Endothelial cell of umbilical vein (primary cell): Measurements from ENCODE around the gene HUNK. TPM values are rescaled to one million over a fixed set of nuclear protein-coding genes. Genes with fewer than 3 reads are reported as not detected.

ENCODE experiments used
- BruUV-seq: library from RNA; stranded (reverse); fragments of 400-500 nt; replicated peaks from 2 replicates; lab custom pipeline; 2021; lab: Mats Ljungman, UMichigan
- CTCF ChIA-PET: fragments of 300-600, 350-600 bp; sonication (Branson Sonifier 250); formaldehyde crosslinking; loops from one replicate; lab custom pipeline; 2021; ENCODE audit warnings: antibody characterized with exemption, inconsistent platforms; lab: Charles Lee
- POLR2A ChIA-PET: fragments of 300-600, 350-600 bp; sonication (Branson Sonifier 250); formaldehyde crosslinking; loops from one replicate; lab custom pipeline; 2021; ENCODE audit warnings: antibody characterized with exemption, inconsistent platforms; lab: Charles Lee
- DNase-seq: peaks from one replicate; pipeline ENCODE4 v3.0.0-alpha.2; 2011; ENCODE audit warnings: low read depth, low spot score
- FAIRE-seq: peaks from 2 replicates; lab custom pipeline; 2011; peaks lifted over from hg19 to GRCh38; lab: Jason Lieb, UNC
- H2AFZ ChIP-seq: 2 replicates; pipeline ENCODE4 v1.6.0; 2012; ENCODE audit warnings: low read depth, low read length, control low read depth, inconsistent platforms
- H3K27ac ChIP-seq: 2 replicates; pipeline ENCODE4 v1.5.1; 2011; ENCODE audit warnings: low read depth, mild to moderate bottlenecking, control low read depth, low read length, moderate library complexity; ENCODE audit not compliant: insufficient read depth
- H3K27me3 ChIP-seq, 2 experiments: 2 replicates each; pipeline versions ENCODE4 v1.6.0 to v1.6.1; 2011; ENCODE audit warnings: low read length in 2 of 2, mixed read lengths in 1 of 2; ENCODE audit not compliant: control insufficient read depth in 2 of 2, insufficient read depth in 2 of 2
- H3K36me3 ChIP-seq, 2 experiments: 2 replicates in 1 of 2; 3 replicates in 1 of 2; pipeline ENCODE4 v1.5.1; 2011; ENCODE audit warnings: low read length in 2 of 2, mild to moderate bottlenecking in 1 of 2, moderate library complexity in 1 of 2; ENCODE audit not compliant: control insufficient read depth in 2 of 2, insufficient read depth in 2 of 2; ENCODE audit errors: extremely low read depth in 1 of 2
- H3K4me1 ChIP-seq: 3 replicates; pipeline ENCODE4 v1.5.1; 2011; ENCODE audit warnings: mild to moderate bottlenecking, low read length; ENCODE audit not compliant: control insufficient read depth, insufficient read depth; ENCODE audit errors: extremely low read depth
- H3K4me2 ChIP-seq: 2 replicates; pipeline ENCODE4 v1.6.1; 2011; ENCODE audit warnings: low read length, control low read depth, mixed read lengths; ENCODE audit not compliant: insufficient read depth
- H3K4me3 ChIP-seq, 3 experiments: fragments of 200-600 bp in 1 of 3; sonication (generic), shearing (Covaris generic) in 1 of 3; replicated peaks in 1 of 3; 2 replicates each; pipeline ENCODE4 v1.5.1; 2011 to 2016; ENCODE audit warnings: control low read depth in 3 of 3, low read length in 3 of 3, mild to moderate bottlenecking in 2 of 3, inconsistent platforms in 1 of 3, low read depth in 1 of 3, moderate library complexity in 1 of 3; ENCODE audit not compliant: insufficient read depth in 1 of 3
- H3K79me2 ChIP-seq: 2 replicates; pipeline ENCODE4 v1.6.0; 2012; ENCODE audit warnings: low read length, inconsistent platforms; ENCODE audit not compliant: control insufficient read depth, insufficient read depth
- H3K9ac ChIP-seq: replicated peaks from 2 replicates; pipeline ENCODE3; 2011; ENCODE audit warnings: low read length, control low read depth; ENCODE audit not compliant: insufficient read depth; ENCODE audit errors: extremely low read depth
- H3K9me1 ChIP-seq: replicated peaks from 3 replicates; pipeline ENCODE4 v1.6.0; 2011; ENCODE audit warnings: mild to moderate bottlenecking, low read length; ENCODE audit not compliant: control insufficient read depth, insufficient read depth; ENCODE audit errors: extremely low read depth
- H3K9me3 ChIP-seq: replicated peaks from 2 replicates; pipeline ENCODE4 v1.5.1; 2012; ENCODE audit warnings: low read length, inconsistent platforms; ENCODE audit not compliant: control insufficient read depth, insufficient read depth
- H4K20me1 ChIP-seq: replicated peaks from 2 replicates; pipeline ENCODE3; 2011; ENCODE audit warnings: mild to moderate bottlenecking, low read length; ENCODE audit not compliant: control insufficient read depth, insufficient read depth; ENCODE audit errors: extremely low read depth
- CTCF ChIP-seq, 2 donors: IDR thresholded peaks; 1 replicate in 1 of 2; 2 replicates in 1 of 2; pipeline ENCODE4 v1.5.1; 2011; ENCODE audit warnings: low read length in 2 of 2, mild to moderate bottlenecking in 2 of 2, moderate library complexity in 2 of 2, control low read depth in 1 of 2, inconsistent platforms in 1 of 2, low read depth in 1 of 2; ENCODE audit not compliant: insufficient read depth in 1 of 2; ENCODE audit errors: extremely low read depth in 1 of 2
- EZH2 ChIP-seq: IDR thresholded peaks from 2 replicates; pipeline ENCODE4 v1.6.1; 2012; ENCODE audit warnings: borderline replicate concordance, low read depth, mild to moderate bottlenecking, moderate library complexity, low read length, inconsistent platforms; ENCODE audit not compliant: severe bottlenecking
- FOS ChIP-seq: IDR thresholded peaks from 2 replicates; pipeline ENCODE4 v1.6.1; 2011; ENCODE audit warnings: mild to moderate bottlenecking, low read length, moderate library complexity, borderline replicate concordance; ENCODE audit not compliant: insufficient read depth
- GATA2 ChIP-seq: IDR thresholded peaks from 2 replicates; pipeline ENCODE4 v1.7.0; 2011; ENCODE audit warnings: low read depth, mild to moderate bottlenecking, moderate library complexity, mixed read lengths, low read length; ENCODE audit not compliant: insufficient read length, insufficient read depth
- JUN ChIP-seq: IDR thresholded peaks from 2 replicates; pipeline ENCODE4 v1.6.1; 2011; ENCODE audit warnings: borderline replicate concordance, low read depth; ENCODE audit not compliant: insufficient read length, insufficient read depth
- MAX ChIP-seq: IDR thresholded peaks from 2 replicates; pipeline ENCODE4 v1.6.1; 2011; ENCODE audit not compliant: insufficient read depth, insufficient read length
- MYC ChIP-seq: IDR thresholded peaks from one replicate; pipeline ENCODE4 v1.6.1; 2011; ENCODE audit warnings: mild to moderate bottlenecking, low read depth, low read length
- POLR2A ChIP-seq: IDR thresholded peaks from 2 replicates; pipeline ENCODE4 v1.6.1; 2012; ENCODE audit warnings: low read depth, mild to moderate bottlenecking, control low read depth, low read length
- POLR2AphosphoS5 ChIP-seq: IDR thresholded peaks from 2 replicates; pipeline ENCODE4 v1.6.1; 2012; ENCODE audit warnings: low read depth, mild to moderate bottlenecking, control low read depth, low read length, moderate library complexity; ENCODE audit not compliant: insufficient read depth
- dilution Hi-C: fragments of 300-500 bp; cut with MboI; formaldehyde crosslinking; loops from one replicate; pipeline ENCODE4 v1.15.0; 2019; ENCODE audit warnings: low sequenced_read_pairs; ENCODE audit not compliant: extremely low pct_ligation_motif_present
- intact Hi-C: fragments of 100-400 bp; cut with micrococcal nuclease; formaldehyde crosslinking; loops from one replicate; pipeline ENCODE4 v1.10.0; 2022
- polyA plus RNA-seq, 4 experiments: library from polyadenylated mRNA; depleted of rRNA in 3 of 4; stranded (reverse) in 3 of 4; unstranded in 1 of 4; fragments of >200 nt; gene quantifications; 2 replicates each; pipeline versions ENCODE4 v1.2.1 to v1.2.3, GENCODE V29; 2011 to 2012; ENCODE audit warnings: missing spikeins in 1 of 4
- total RNA-seq: library from RNA; stranded (reverse); gene quantifications from 2 replicates; pipeline ENCODE4 v1.2.3, GENCODE V29; 2021

The HUNK gene
- total and polyA plus RNA-seq, 2 donors (not counting 3 experiments of a cell fraction or from before 2014, with no cell fraction given), result not detected

- no peak overlapping the region for H3K9ac ChIP-seq
- H4K20me1 ChIP-seq, result no peaks in the 10 kb centered on the region
- ChIA-PET CTCF (no interaction called here), POLR2A (no interaction called here)
- H3K36me3 ChIP-seq, result no peaks in the 10 kb centered on the region
- no peak for FAIRE-seq
- H3K9me1 ChIP-seq, result no peaks in the 10 kb centered on the region
- DNase-seq, result no peak
- H3K79me2 ChIP-seq, result no peaks in the 10 kb centered on the region
- TF ChIP-seq FOS (no peak), POLR2A (no peak), JUN (no peak), GATA2 (no peak), MYC (no peak), MAX (no peak), EZH2 (no peak), CTCF (IDR thresholded peaks at IDR 0.05; ENCODE audit: extremely low read depth in 1 of 2, insufficient read depth in 1 of 2, low read depth in 1 of 2, low read length in 2 of 2) (no peak), POLR2AphosphoS5 (no peak)
- no peaks in the 10 kb centered on the region for H3K4me1 ChIP-seq
- intact Hi-C loops, result no loop called here
- H3K9me3 ChIP-seq, result no peaks in the 10 kb centered on the region
- H3K27me3 ChIP-seq, result no peaks in the 10 kb centered on the region
- no peak overlapping the region for H3K4me2 ChIP-seq
- H3K4me3 ChIP-seq, result no peak overlapping the region
- no peak overlapping the region for H2AFZ ChIP-seq
- H3K27ac ChIP-seq, result no peak overlapping the region
- dilution Hi-C loops, result no loop called here
- no TSS peak for BruUV-seq
Observed at GRCh38 chr21:32007456-32007855, 134.6 kb downstream of the HUNK start.
